ENCODE measurements around the gene SLC6A6. TPM values are rescaled to one million over a fixed set of nuclear protein-coding genes. Genes with fewer than 3 reads are reported as not detected.

SLC6A6 gene
- total RNA-seq, 4 donors from 2014 or later = 4.4 to 10.5 (median 7.7) TPM

DNA sequence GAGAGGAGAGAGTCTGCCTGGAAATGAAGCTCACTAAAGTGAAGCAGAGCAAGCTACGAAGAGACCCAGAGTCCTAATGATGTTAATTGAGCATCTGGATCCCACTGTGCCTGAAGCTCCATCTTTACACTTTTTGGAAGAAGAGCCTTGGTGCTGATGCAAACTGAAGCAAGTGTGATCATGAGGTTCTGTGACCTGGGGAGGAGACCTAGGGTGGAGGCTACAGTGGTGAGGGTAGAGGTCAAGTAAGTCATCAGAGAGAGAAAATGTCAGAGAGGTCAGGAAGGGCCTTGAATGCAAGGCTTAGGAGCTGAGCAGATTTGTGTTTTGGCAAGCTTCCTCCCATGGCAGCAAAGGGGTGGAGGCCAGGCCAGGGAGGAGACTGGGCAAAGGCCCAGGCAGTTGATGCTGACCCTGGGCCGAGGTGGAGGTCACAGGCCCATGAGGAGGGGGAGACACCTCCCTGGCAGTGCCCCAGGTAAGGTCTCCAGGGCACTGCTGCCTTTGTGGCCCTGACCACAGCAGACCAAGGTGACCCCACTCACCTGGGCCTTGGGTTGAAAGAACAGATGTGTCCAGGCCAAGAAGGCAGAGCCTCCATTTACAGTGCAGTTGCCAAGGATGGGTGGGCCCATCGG lies 136.2 kb downstream of the SLC6A6 start:
- H3K36me3 ChIP-seq = no peaks in the 10 kb centered on the region
- WGBS, 2 donors (ENCODE audit: low coverage in 1 of 2) = 83% methylated on average over 3 of the region's 3 CpGs; no CpG with 5 or more reads in 1 of the 2 donors
- H3K27ac ChIP-seq = no peak overlapping the region
- DNase-seq = no peak
- in situ Hi-C loops (cut with MboI; ENCODE audit: low pct_ligation_motif_present in 1 of 4, low pct_unique_long_range_greater_than_20kb in 1 of 4, low sequenced_read_pairs in 3 of 4) (no loop called here), intact Hi-C loops (cut with DNase I; ENCODE audit: low total_unique reads) (no loop called here)
- H3K27me3 ChIP-seq = no peaks in the 10 kb centered on the region
- TF ChIP-seq, protein P1, sequence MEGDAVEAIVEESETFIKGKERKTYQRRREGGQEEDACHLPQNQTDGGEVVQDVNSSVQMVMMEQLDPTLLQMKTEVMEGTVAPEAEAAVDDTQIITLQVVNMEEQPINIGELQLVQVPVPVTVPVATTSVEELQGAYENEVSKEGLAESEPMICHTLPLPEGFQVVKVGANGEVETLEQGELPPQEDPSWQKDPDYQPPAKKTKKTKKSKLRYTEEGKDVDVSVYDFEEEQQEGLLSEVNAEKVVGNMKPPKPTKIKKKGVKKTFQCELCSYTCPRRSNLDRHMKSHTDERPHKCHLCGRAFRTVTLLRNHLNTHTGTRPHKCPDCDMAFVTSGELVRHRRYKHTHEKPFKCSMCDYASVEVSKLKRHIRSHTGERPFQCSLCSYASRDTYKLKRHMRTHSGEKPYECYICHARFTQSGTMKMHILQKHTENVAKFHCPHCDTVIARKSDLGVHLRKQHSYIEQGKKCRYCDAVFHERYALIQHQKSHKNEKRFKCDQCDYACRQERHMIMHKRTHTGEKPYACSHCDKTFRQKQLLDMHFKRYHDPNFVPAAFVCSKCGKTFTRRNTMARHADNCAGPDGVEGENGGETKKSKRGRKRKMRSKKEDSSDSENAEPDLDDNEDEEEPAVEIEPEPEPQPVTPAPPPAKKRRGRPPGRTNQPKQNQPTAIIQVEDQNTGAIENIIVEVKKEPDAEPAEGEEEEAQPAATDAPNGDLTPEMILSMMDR (IDR thresholded peaks at IDR 0.05) = no peak
- TF ChIP-seq EP300 (IDR thresholded peaks at IDR 0.05; ENCODE audit: low read depth) (no peak), POLR2A (IDR thresholded peaks at IDR 0.05) (no peak), POLR2AphosphoS5 (IDR thresholded peaks at IDR 0.05) (no peak)
- H3K4me3 ChIP-seq = no peak overlapping the region
- no peaks in the 10 kb centered on the region for H3K9me3 ChIP-seq
- no peaks in the 10 kb centered on the region for H3K4me1 ChIP-seq

Small RNAs within 50 kb of the gene (small RNA-seq; reads per million reads assigned to genes)
- gene RNA5SP124 = 6.4 to 23.0 (median 10.5) reads per million in 4 donors
- 0 reads per million in 4 donors for gene RNU6-905P

Other genes starting within 250 kb of the SLC6A6 start
- gene XPC, start 224.0 kb upstream of the SLC6A6 start, total RNA-seq = 100 to 1,000 TPM in 1 of 4 donors, 10 to 100 TPM in 3; 30.7 to 287 (median 46.6) TPM
- gene LSM3, start 223.8 kb upstream of the SLC6A6 start, total RNA-seq = 1 to 10 TPM; 5.6 to 9.6 (median 8.0) TPM
- gene GRIP2, start 137.7 kb downstream of the SLC6A6 start, total RNA-seq = under 1 TPM in 2 of 4 donors, not detected in 2; 0.27 to 0.40 TPM
- gene CCDC174, start 249.2 kb downstream of the SLC6A6 start, total RNA-seq = 10 to 100 TPM; 29.2 to 84.8 (median 35.9) TPM